Upper lobe of left lung (tissue), 6 donors: ENCODE results near the gene SNCAIP. TPM values are rescaled to one million over a fixed set of nuclear protein-coding genes. Genes with fewer than 3 reads are reported as not detected.

Source experiments
- ATAC-seq, 2 donors: fragments of 200-7000 bp; cut with Tn5 transposase; one replicate each; pipeline ENCODE4 v1.9.1; 2022; ENCODE audit warnings: mild to moderate bottlenecking in 2 of 2, moderate library complexity in 2 of 2; ENCODE audit not compliant: low FRiP score in 2 of 2
- DNase-seq, 2 donors: peaks; one replicate each; pipeline ENCODE4 v3.0.0-alpha.2; 2019 to 2020
- H3K27ac ChIP-seq, 4 donors: fragments of 200-600 bp; sonication (generic); one replicate each; pipeline ENCODE4 v1.5.1; 2016 to 2019
- H3K27me3 ChIP-seq, 4 donors: fragments of 200-600 bp; sonication (generic); one replicate each; pipeline ENCODE4 v1.5.1; 2017 to 2019
- H3K36me3 ChIP-seq, 4 donors: fragments of 200-600 bp; sonication (generic); one replicate each; pipeline ENCODE4 v1.5.1; 2016 to 2019
- H3K4me1 ChIP-seq, 4 donors: fragments of 200-600 bp; sonication (generic); one replicate each; pipeline ENCODE4 v1.5.1; 2018 to 2019
- H3K4me3 ChIP-seq, 4 donors: fragments of 200-600 bp; sonication (generic); one replicate each; pipeline ENCODE4 v1.5.1; 2017 to 2019; ENCODE audit warnings: mild to moderate bottlenecking in 2 of 4, moderate library complexity in 1 of 4
- H3K9me3 ChIP-seq, 4 donors: fragments of 200-600 bp; sonication (generic); one replicate each; pipeline ENCODE4 v1.5.1; 2018 to 2019
- CTCF ChIP-seq, 6 experiments: fragments of 450-650 bp in 4 of 6; fragments of 200-600 bp in 2 of 6; sonication (generic) in 2 of 6; IDR thresholded peaks; one replicate each; pipeline ENCODE4 v1.5.1; 2016 to 2019; ENCODE audit warnings: antibody characterized with exemption in 6 of 6
- EP300 ChIP-seq, 4 donors: sonication (generic); formaldehyde crosslinking; IDR thresholded peaks; one replicate each; pipeline ENCODE4 v1.5.1; 2017; ENCODE audit warnings: antibody characterized with exemption in 4 of 4, control low read depth in 2 of 4
- POLR2A ChIP-seq, 4 donors: fragments of 450-650 bp; IDR thresholded peaks; one replicate each; pipeline ENCODE4 v1.5.1; 2016 to 2017; ENCODE audit warnings: antibody characterized with exemption in 4 of 4, mild to moderate bottlenecking in 2 of 4
- POLR2AphosphoS5 ChIP-seq, 2 donors: sonication (generic); formaldehyde crosslinking; IDR thresholded peaks; one replicate each; pipeline ENCODE4 v1.5.1; 2017; ENCODE audit warnings: antibody characterized with exemption in 2 of 2
- WGBS, 2 donors: methylation state at CpG; one replicate each; pipeline ENCODE4 v1.1.5; 2017 to 2018; 5-methylcytosine and 5-hydroxymethylcytosine counted together
- total RNA-seq, 6 donors: library from RNA; depleted of rRNA in 4 of 6; stranded (reverse); fragments of >200 nt in 4 of 6; gene quantifications; one replicate each; pipeline versions ENCODE4 v1.1.0 to v1.2.1, GENCODE V29; 2016 to 2021
- donor health status: DM: no; HTN: no; CAD: no; lungs with moderate emphysema.
- donor health status: DM: no; HTN: yes; CAD: no; lungs with severe emphysema.

The SNCAIP gene
- total RNA-seq, 6 donors from 2014 or later: 1.2 to 6.3 (median 2.3) TPM

GRCh38 chr5:122493091-122494021 is 181.3 kb downstream of the SNCAIP start:
- no peaks in the 10 kb centered on the region for H3K9me3 ChIP-seq
- ATAC-seq: peak in 1 of 2 donors; percentile 27
- WGBS, 2 donors: 45 to 74% methylated on average over 6 to 8 of the region's 9 CpGs
- DNase-seq: peak in 1 of 2 donors; percentile 80
- H3K27ac ChIP-seq: no peak overlapping the region
- no peaks in the 10 kb centered on the region for H3K36me3 ChIP-seq
- H3K27me3 ChIP-seq: no peaks in the 10 kb centered on the region
- TF ChIP-seq POLR2AphosphoS5 (IDR thresholded peaks at IDR 0.05): no peak
- TF ChIP-seq POLR2A (IDR thresholded peaks at IDR 0.05): no peak
- no peak for TF ChIP-seq EP300 (IDR thresholded peaks at IDR 0.05)
- no peak for TF ChIP-seq CTCF (IDR thresholded peaks at IDR 0.05)
- no peaks in the 10 kb centered on the region for H3K4me1 ChIP-seq
- no peak overlapping the region for H3K4me3 ChIP-seq

- Histone ChIP-seq H3K4me1 (no peaks in the 10 kb centered on the region), H3K4me3 (no peak overlapping the region), H3K27me3 (no peaks in the 10 kb centered on the region), H3K36me3 (no peaks in the 10 kb centered on the region), H3K9me3 (no peaks in the 10 kb centered on the region), H3K27ac (no peak overlapping the region)
- DNase-seq (no peak), ATAC-seq (no peak)
- TF ChIP-seq POLR2A (IDR thresholded peaks at IDR 0.05): no peak
- TF ChIP-seq EP300 (IDR thresholded peaks at IDR 0.05): no peak
- no peak for TF ChIP-seq CTCF (IDR thresholded peaks at IDR 0.05)
- no peak for TF ChIP-seq POLR2AphosphoS5 (IDR thresholded peaks at IDR 0.05)
- WGBS, 2 donors: 57 to 66% methylated on average over 4 of the region's 4 CpGs
These were observed 182.1 kb downstream of the SNCAIP start for GRCh38 chr5:122494109-122494508.

GRCh38 chr5:122498163-122498562 is 186.1 kb downstream of the SNCAIP start:
- H3K27me3 ChIP-seq: no peaks in the 10 kb centered on the region
- no peak for TF ChIP-seq EP300 (IDR thresholded peaks at IDR 0.05)
- no peak for TF ChIP-seq POLR2AphosphoS5 (IDR thresholded peaks at IDR 0.05)
- TF ChIP-seq CTCF (IDR thresholded peaks at IDR 0.05): peak in 2 of 6 experiments; percentile 10 to 16
- TF ChIP-seq POLR2A (IDR thresholded peaks at IDR 0.05): no peak
- no peak overlapping the region for H3K4me3 ChIP-seq
- H3K4me1 ChIP-seq: peaks cover 0 to 8% (median 0%) of the 10 kb centered on the region in 4 donors
- 31 to 62% methylated on average over 2 of the region's 2 CpGs for WGBS, 2 donors
- no peaks in the 10 kb centered on the region for H3K36me3 ChIP-seq
- ATAC-seq (no peak), DNase-seq (no peak)
- H3K27ac ChIP-seq: no peak overlapping the region
- no peaks in the 10 kb centered on the region for H3K9me3 ChIP-seq

- TF ChIP-seq POLR2A (IDR thresholded peaks at IDR 0.05) (no peak), EP300 (IDR thresholded peaks at IDR 0.05) (no peak), CTCF (IDR thresholded peaks at IDR 0.05) (no peak), POLR2AphosphoS5 (IDR thresholded peaks at IDR 0.05) (no peak)
- Histone ChIP-seq H3K4me3 (no peak overlapping the region), H3K27ac (no peak overlapping the region), H3K4me1 (peaks cover 0 to 8% (median 0%) of the 10 kb centered on the region in 4 donors), H3K36me3 (no peaks in the 10 kb centered on the region), H3K9me3 (no peaks in the 10 kb centered on the region), H3K27me3 (no peaks in the 10 kb centered on the region)
- ATAC-seq (peak in 1 of 2 donors; percentile 68), DNase-seq (no peak)
These were observed 187.5 kb downstream of the SNCAIP start for GRCh38 chr5:122499585-122499984.
